GM19035 (cell line): ENCODE results near the gene SPATA17.

ENCODE experiments used
- ATAC-seq: cut with Tn5 transposase; IDR thresholded peaks from one replicate; pipeline ENCODE4 v1.9.1; 2021; ENCODE audit not compliant: unreplicated experiment

SPATA17 gene

GRCh38 chr1:217907504-217907903 is 276.4 kb downstream of the SPATA17 start:
- no peak for ATAC-seq

GRCh38 chr1:217910203-217910602 is 279.1 kb downstream of the SPATA17 start:
- ATAC-seq = no peak

DNA sequence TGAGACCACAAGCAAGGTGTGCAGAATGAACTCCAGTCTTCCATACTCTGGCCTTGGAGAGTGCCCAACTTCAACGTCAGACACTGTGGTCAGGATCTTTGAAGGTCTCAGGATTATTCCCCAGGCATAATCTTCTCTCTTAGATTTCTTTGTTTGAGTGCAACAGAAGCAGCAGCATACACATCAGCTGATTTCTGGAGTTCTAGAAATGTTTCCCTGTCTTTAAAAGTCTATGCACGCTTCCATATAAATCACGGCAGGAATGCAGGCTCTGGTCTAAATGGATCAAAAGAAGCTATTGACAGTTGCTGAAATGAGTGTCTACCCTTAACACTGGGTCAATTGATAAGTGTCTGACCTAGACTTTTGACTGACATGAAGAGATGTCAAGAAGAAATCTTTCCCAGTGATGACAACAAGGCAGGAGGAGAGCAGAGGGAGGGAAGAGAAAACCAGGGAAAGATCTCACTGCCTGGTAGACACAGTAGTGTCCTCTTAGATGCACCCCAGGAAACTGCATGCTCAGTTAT is 279.7 kb downstream of the SPATA17 start:
- ATAC-seq = no peak

DNA sequence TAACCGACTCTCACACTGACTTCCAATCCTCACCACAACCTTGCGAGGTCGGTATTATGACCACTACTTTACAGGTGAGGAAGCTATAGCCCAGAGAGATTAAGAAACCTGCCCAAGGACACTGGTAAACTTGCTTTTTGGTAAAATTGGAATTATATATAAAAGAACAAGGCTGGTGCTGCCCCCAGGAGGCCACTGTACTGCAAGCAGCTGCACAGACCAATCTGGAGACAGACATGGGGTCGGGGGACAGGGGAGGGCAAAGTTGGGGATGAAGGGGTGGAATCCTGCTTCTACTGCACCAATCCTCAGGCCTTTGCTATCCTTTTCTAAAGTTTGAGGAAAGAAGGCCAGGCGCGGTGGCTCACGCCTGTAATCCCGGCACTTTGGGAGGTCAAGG is 280.8 kb downstream of the SPATA17 start:
- no peak for ATAC-seq

- no peak for ATAC-seq
Observed at GRCh38 chr1:217917281-217917887, 286.2 kb downstream of the SPATA17 start.

DNA sequence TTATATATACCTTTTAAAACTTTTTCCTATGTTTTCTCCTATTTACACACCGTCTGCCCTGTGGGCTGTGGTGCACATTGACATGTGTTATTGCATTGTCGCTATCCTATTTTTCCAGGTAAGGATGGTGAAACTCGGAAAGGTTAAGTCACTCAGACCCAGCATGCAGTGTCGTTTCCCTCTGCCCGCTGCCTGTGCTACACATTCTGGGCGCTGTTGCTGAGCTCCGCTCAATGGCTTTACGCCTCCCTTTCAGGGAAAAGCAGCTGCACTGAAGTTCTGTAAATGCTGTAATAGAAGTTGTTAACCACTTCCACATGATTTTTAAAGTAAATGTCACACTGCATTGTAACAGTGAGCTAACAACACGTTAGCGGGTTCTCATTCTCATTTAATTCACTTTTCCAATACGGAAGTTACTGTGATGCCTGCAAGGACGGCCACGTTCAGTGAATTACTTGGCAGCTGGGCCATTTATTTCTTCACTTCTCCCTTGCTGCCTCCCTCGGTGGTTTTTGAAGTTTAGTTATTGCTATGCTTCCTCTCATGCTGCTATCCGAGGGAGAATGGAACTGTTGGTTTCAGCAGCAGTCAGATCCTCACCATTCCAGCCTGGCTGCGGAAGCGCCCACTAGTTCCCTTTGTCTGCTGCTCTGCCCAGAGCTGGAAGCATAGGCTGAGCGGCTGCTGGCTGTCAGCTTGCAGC is 288.7 kb downstream of the SPATA17 start:
- no peak for ATAC-seq
